GM19328 (cell line): ENCODE data around the gene TNFRSF18.

ENCODE experiments used
- ATAC-seq: cut with Tn5 transposase; IDR thresholded peaks from one replicate; pipeline ENCODE4 v1.9.1; 2021; ENCODE audit warnings: mild to moderate bottlenecking, moderate library complexity; ENCODE audit not compliant: unreplicated experiment

TNFRSF18 gene

DNA sequence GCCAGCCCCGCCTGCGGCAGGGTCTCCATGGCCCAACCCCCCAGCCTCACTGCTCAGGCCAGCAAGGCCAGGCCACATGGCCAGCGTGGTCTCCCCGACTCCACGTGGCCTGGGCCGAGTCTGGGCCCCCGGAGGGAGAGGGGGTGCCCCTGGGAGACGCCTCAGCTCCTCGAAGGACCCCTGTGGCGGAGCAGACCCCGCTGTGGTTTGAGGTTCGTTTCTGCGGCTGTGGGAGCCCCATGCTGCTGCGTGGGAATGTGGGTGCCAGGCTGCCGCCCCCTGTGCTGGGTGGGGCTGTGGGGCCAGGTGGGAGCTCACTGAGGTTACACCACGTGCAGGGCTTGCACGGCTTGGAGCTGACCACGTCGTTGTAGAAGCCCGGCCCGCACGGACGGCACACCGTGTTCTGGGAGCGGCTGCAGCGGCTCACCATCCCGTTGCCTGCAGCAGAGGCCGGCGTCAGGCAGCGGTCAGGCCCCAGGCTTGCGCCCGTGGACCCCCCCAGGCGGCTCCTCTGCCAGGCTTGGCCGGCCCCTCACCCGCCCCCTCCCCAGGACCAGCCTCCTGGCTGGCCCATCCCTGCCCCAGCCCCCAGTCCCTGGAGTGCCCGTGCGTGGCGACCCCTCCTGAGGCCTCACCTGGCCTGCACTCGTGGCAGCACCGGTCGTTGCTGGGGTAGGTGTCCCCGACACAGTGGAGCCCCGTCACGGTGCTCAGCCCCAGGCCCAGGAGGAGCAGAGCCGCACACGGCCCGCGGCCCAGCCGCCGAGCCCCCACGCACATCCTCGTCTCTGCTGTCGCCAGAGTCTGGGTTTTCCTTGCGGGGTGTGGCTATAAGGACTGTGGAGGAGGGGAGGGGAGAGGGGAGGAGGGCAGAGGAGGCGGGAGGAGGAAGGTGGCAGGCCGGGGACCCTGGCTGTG lies 7.2 kb upstream of the TNFRSF18 start, which contains the start of gene TNFRSF4:
Gene TNFRSF4 (minus strand): TSS at position 809 of the 921 bp plus-strand sequence. CDS start 26 bp downstream, at position 783.
- ATAC-seq = no peak

DNA sequence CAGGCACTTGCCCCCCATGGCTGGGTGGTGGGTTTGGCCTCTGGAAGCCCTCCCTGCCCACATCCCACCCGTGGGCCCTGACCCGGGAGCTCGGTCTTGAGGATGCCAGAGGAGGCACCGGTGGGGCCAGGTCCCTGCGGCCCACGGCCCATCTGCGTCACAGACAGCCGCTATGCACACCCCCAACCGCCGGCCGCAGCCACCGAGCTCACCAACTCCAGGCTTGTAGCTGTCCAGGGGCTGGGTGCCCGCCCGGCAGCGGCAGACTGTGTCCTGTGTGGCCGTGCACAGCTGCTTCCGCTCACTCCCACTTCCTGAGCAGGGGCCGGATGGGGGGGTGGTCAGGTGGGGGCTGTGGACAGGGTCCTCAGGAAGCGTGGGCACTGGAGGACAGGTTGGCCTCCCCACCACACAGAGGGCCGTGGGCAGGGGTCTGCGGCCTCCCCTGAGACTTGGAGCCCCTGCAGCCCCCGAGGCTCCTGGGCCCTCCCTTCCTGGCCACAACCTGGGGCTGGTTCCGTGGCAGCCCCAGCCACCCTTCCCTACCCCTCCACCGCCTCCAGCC lies 6.5 kb upstream of the TNFRSF18 start:
- no peak for ATAC-seq

DNA sequence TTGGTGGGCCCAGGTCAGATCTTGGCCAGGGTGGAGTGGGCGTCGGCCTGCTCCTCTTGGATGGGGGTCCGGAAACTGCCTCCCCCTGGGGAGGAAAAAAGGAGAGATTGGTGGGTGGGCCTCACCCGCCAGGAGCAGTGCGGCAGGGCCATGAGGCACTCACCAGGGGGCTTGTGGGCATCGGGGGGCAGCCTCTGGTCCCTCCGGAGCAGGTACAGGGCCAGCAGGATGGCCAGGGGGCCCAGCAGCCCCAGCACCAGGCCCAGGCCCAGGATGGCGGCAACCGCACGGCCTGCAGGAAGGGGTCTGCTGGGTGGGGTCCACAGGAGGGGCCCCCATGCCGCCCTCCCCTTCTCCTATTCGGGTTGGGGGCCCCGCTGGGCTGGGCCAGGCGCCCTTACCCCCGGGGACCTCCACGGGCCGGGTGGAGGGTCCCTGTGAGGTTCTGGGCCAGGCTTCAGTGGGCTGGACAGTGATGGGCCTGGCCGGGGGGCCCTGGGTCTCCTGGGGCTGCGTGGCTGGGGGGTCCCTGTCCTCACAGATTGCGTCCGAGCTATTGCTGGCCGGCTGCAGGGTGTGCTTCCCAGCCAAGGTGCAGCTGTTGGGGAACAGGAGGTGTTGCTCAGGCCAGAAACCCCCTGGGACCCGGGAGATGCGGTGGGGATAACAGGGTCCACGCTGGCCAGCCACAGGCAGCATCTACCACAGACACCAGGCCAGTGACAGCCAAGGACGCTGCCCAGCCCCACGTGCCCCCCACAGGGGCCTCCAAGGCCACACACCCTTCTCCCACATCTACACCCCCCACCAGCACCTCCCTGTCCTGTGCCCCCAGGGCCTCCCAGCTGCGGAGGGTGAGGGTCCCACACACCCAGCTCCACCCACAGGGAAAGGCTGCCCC lies 5.4 kb upstream of the TNFRSF18 start:
- no peak for ATAC-seq

DNA sequence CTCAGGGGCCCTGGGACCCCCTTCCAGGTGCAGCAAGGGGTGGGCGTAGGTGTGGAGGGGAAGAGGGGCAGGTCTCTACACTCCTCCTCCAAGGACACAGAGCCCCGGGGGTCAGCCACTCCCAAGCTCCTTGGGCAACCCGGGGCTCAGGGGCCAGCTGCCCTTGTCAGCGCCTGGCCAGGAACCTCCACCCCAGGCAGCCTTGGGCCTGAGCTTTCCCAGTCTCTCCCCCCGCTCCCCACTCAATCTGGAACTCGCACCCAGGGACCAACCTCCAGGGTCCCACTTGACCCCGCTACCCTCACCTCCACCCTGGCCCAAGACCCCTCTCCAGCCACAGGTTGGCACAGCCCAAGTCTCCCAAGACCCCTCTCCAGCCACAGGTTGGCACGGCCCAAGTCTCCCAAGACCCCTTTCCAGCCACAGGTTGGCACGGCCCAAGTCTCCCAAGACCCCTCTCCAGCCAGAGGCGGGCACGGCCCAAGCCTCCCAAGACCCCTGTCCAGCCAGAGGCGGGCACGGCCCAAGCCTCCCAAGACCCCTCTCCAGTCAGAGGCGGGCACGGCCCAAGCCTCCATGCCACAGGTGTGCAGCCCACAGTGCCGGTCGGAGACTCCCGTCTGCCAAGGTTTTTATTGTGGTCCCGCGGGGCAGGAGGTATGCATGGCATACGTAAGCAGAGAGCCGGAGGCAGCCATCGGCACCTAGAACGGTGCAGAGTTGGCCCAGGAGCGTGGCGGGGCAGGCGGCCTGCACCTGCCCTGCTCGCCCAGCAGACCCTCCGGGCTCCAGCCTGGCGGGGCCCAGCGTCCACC lies 4.5 kb upstream of the TNFRSF18 start:
- ATAC-seq = no peak

DNA sequence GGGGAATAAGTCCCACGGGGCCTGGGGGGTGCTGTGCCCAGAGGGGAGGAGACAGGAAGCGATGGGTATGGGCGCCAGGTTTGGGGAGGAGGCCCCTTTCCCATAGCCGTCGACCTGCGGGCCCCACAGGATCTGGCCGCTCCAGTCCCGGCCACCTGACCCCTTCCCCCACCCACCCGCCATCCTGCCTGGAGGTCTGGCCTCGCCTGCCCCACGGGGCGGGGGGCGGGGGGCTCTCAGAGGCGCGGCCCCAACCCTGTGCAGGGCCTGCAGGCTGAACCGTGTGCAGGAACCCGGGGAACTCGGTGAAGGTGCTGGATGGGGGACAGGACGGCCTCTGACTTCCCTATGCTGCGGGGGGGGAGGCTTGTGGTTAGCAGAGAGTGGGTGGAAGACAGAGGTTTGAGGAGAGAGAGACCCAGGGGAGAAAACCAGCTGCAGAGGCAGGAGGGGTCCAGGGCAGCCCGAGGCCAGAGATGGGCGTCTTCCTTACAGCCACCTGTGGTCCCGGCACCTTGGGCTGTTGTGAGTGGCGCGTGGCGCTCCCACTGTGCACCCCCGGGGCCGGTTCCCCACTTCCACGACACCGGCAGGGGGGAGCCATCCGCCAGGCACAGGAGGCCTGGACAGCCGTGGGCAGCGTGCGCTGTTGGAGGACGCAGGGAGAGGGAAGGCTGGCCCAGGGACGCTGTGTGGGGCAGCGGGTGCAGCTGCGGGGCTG lies 2.5 kb upstream of the TNFRSF18 start:
- no peak for ATAC-seq

DNA sequence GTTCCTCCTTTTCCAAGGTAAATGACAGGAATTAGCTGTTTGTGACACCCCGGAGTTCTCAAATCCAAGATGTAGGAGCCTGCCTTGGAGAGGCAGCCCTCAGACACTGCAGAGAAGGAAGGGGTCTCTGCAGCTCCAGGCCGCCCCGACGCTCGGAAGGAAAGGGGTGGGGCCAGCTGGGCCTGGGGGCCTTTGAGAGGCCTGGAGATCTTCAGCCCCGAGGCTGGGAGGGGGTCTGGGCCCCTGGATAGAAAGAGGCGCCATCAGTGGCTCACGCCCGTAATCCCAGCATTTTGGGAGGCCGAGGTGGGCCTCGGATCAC lies 1.1 kb upstream of the TNFRSF18 start:
- no peak for ATAC-seq

DNA sequence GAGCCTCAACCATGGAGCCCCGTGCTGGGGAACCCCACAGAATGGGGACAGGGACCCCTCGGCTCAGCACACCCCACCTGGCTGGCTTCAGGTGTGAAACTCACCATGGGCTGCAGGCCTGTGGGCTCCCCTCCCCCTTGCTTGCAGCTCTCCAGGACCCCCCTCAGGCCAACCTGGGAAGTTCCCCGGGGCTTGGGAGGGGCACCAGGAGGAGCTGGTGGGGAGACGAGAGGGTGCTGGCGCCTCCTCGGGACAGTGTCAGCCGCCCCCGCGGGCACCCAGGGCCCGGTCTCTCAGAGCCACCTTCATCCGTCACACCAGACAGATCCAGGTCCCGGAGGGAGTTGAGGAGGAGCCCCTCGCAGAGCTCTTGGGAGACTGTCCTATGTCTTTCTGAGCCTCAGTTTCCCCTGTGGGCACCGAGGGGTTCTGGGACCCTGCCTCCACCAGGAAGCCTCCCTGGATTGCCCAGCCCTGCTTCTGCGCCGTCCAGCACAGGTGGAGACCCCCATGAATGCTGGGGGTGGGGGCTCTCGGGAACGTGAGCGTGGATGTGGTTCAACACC lies 657 bp upstream of the TNFRSF18 start:
- ATAC-seq = no peak

DNA sequence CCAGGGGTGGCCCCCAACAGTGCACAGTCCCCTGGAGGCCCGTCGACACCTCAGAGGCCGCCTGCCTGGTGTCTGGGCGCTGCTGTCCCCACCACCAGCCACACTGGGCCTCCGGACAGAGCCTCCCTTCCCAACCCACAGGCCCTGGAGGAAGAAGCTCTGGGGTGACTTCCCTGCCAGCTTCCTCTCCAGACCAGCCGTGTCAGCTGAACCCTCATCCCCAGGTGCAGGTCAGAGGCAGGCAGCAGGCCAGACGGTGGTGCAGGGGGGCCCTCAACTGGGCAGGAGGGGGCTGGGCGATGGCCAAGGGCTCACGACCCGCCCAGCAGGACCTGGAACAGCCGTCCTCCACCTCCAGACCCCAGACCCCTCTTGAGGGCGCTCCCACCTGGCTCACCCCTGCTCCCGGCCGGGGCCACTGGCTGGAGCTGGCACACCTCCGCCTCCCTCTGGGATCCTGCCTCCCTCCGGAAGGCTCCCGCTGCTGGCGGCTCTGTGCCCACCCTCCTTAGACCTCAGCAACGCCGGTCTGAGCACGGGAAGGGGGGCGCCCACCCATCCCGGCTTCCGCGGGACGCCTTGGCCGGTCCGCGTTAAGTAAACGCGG lies 520 bp downstream of the TNFRSF18 start:
- ATAC-seq = no peak

DNA sequence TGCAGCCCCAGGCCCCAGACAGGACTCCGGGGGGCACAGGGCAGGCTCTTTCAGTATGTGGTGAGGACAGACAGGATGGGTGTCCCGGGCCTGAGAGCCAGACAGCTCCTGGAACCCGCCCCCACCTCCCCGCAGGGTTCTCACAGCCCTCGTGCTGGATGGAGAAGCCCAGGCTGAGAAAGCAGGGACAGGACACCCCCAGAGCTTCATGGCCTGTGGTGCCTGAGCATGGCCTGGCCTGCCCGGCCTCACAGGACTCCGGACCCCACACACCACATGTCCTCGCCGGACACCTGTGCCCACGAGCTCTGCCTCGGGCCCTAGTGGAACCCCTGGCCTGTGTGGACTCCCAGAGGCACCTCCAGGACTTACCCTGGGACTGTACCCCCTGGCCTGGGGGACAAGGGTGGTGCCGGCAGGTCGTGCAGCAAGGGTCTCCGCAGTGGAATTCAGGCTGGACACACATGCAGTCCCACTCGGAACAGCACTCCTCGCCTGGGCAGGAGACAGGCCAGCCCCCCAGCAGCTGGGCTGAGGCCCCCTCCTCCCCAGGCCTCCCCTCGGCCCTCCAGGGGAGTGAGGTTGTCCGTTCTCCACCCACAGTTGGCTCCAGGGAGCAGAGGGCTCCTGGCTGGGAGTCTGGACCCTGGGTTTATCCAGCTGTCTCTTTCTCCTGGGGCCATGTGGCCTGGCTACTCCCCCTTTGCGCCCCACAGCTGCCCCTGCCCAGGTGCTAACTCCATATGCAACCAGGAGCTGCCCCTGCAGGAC lies 1.2 kb downstream of the TNFRSF18 start:
- ATAC-seq = no peak

DNA sequence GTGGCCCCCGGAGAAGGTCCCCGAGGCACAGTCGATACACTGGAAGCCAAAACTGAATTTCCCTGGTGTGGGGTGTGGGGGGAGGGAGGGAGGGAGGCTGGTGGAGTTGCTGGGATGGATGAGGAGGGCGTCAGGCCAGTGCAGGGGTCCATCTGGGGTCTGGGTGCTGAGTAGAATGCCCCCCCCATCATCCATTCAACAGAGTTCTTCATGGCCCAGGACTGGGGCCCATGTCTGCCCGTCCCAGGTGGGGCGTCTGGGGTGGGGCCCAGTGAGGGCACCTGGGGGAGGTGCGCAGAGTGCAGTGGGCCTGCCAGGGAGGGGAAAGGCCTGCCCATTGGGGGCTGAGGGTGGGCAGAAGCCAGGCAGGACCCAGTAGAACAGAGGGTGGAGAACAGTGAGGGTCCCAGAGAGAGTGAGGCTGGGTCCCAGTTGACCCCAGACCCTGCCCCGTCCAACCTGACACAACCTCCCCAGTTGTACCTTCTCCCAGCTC lies 1.9 kb downstream of the TNFRSF18 start:
- no peak for ATAC-seq

DNA sequence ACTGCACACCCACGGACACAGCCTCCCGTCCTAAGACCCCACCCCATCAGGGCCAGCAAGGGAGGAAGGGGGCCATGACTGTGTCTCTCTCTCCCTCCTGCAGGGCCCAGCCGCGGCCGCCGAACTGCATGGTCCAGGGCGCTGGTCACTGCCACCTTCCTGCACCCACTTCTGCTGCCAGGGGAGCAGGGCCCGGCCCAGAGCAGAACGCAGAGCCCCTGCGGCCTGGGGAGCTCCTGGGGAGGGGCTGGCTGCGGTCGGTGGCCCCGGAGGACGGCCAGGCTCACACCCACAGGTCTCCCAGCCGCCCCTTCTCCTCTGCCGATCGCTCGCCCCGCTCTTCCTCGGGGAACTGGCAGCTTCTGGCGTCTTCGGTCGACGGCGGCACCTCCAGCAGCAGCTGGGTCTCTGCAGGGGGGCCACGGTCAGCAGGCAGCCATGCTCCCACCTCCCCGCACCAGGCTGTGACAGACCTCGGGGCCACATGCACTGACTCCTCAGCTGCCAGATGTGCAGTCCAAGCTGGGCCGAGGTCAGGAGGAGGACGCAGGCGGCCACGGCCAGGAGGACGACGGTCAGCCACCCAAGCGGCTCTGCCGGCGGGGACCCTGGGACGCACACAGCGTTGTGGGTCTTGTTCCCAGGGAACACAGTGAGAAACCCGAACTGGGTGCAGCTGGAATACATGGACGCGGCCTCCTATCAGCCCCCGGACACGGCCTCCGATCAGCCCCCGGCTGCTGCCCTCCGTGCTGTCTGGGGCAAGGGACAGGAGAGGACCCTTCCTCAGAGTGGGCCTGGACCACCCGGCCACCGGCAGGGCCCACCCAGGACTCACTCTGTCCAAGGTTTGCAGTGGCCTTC lies 2.6 kb downstream of the TNFRSF18 start:
- no peak for ATAC-seq

DNA sequence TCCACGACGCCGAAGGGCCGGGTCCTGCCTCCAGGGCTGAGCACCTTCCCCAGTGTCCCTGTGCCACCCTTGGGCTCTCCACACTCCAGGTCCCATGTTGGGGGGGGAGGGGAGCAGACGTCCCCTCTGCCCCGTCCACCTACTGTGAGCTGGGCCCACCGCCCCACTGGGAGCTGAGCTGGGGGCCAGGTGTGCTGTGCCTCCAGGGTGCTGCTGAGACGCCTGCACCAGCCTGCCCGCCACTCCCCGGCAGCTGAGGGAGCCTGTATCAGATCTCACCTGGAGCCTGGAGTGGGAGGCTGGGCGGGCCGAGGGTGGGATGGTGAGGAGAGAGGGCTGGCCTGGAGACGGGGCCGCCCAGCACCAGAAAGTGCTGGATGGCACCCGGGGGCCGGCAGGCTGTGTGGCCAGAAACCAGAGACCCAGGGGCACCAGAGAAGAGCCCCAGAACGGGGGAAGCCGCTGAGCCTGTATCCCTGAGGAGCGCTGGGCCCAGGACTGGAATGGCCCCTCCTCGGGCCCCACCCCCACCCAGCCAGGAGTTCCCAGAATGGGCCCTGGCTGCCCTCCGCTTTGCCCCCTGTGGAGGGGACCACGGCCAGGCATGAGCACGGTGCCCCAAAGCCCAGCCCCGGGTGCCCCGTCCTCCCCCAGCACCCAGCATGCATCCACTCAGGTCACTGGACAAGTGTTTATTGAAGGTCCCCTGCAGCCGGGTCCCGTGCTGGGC lies 3.4 kb downstream of the TNFRSF18 start:
- ATAC-seq = no peak

DNA sequence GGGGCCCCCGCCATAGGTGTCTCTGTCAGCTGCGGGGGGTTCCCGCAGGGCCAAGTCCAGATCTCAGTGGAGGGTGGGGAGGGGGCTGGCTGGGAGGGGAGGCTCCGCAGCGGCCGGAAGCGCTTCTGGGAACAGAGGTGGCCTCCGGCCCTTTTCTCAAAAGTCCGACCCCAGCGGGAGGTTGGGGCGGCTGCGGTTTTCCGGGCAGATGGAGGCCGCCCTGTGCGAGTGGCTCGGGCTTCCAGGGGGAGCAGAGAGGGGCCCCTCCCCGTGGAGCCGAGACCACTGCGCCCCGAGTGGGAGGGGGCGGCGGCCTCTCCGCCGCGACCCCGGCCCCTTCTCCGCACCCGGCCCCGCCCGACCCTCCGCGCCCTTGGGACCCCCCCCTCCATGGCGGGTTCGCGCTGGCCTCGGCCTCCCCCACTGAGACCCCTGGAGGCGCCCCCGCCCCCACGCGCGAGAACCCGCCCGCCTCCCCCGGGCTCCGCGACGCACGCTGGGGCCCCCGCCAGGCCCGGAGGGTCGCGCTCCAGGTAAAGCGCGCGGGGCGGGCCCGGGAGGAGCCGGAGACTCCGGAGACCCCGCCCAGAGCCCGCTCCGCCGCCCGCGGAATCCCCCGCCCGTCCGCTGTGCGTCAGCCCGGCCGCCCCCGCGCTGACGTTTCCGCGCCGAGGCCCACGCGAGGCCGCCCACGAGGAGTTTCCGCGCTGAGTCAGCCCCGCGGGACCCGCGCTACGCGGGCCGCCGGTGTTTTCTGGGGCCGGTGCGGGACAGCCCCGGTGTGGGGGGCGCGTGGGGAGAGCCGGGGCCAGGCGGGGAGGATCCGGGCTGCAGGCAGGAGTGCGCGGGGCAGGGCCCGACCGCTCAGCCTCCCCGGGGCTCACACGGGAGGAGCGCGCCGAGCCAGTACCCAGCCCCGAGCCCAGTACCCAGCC lies 5.2 kb downstream of the TNFRSF18 start:
- no peak for ATAC-seq

DNA sequence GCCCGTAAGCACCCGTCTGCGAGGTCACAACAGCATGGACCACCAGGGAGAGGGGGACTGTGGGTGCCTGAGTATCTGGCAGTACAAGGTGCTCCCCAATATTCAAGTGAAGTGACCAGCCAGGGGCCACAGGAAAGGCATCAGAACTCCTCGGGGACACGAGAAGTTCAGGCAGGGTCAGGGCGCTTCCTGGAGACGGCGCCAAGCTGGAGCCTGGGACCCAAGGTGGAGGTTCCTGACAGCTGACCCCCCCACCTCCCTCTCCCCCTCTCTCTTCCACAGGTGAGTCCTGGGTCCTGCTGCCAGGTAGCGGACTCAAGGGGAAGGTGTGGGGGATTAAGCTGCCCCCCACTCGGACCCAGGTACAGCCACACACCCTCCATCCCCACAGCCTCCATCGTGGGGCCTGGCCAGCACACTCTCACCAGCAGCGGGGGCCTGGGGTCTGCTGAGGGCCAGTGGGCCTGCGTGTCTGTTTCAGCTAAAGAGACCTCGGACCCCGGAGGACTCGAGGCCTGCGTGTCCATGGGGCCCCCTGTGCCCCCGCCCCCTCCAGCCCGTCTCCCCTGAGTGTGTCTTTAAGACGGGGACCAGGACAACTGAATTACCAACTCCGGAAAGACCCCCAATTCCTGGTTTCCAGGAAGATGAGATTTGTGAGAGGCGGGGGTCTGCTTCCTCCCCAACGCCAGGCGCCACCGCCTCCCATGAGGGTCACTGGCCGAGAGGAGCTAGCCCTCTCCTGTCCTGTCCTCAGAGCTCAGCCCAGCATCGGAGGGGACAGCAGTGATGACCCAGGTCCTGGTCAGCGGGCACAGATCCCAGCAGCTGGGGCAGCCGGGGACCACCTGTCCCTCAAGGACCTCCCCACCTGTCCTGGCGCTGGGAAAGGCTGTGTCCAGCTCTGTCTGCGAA lies 6.2 kb downstream of the TNFRSF18 start:
- ATAC-seq = no peak
